GM23338 (cell line): Measurements from ENCODE around the gene SLC43A2.

Source experiments
- CTCF ChIP-seq, 2 experiments: fragments of 200-600 bp in 1 of 2; sonication (generic) in 1 of 2; conservative IDR thresholded peaks; 2 replicates each; pipeline versions ENCODE4 v1.5.1 to v1.6.1; 2016 to 2017; ENCODE audit warnings: antibody characterized with exemption in 2 of 2, low read depth in 2 of 2, mild to moderate bottlenecking in 2 of 2, moderate library complexity in 1 of 2
- EZH2 ChIP-seq: fragments of 200-600 bp; sonication (generic); IDR thresholded peaks from one replicate; pipeline ENCODE4 v1.8.0; 2017; ENCODE audit warnings: antibody characterized with exemption, mild to moderate bottlenecking, low read depth; ENCODE audit not compliant: unreplicated experiment
- POLR2AphosphoS5 ChIP-seq: IDR thresholded peaks from 2 replicates; pipeline ENCODE4 v1.6.1; 2016; ENCODE audit warnings: antibody characterized with exemption, low read depth
- ZNF331 ChIP-seq: fragments of 250-450 bp; sonication (Bioruptor Pico); IDR thresholded peaks from 2 replicates; pipeline ENCODE4 v1.5.0; 2020; ENCODE audit warnings: low read depth, mild to moderate bottlenecking, moderate library complexity

GRCh38 chr17:1597861-1598342, 30.7 kb downstream of the SLC43A2 start:
- no peak for TF ChIP-seq POLR2AphosphoS5
- no peak for TF ChIP-seq CTCF (conservative IDR thresholded peaks at IDR 0.05; ENCODE audit: low read depth in 2 of 2)
- no peak for TF ChIP-seq ZNF331 (CRISPR knock-in tag)
- no peak for TF ChIP-seq EZH2
